ENCODE data around the gene NAALADL1.
A peak's percentile ranks its signal among the peaks of the same experiment; 100 is the strongest.

The NAALADL1 gene

GRCh38 chr11:65013130-65013887 lies 45.0 kb downstream of the NAALADL1 start (continued):
- TF ChIP-seq ZNF571 (tag by site-specific recombination; IDR thresholded peaks at IDR 0.05) (no peak), ZNF133 (tag by site-specific recombination; IDR thresholded peaks at IDR 0.05) (no peak), ZNF510 (tag by site-specific recombination; IDR thresholded peaks at IDR 0.05; ENCODE audit: insufficient replicate concordance) (no peak), KLF1 (tag by site-specific recombination; IDR thresholded peaks at IDR 0.05) (peak; percentile 18; the same call in 1 of the 2 replicates), ZSCAN30 (tag by site-specific recombination; IDR thresholded peaks at IDR 0.05) (0 out of 2 replicates have a peak, but pooled peaks have one; percentile 81), ZBTB21 (tag by site-specific recombination; IDR thresholded peaks at IDR 0.05) (peak; percentile 49), ZNF600 (tag by site-specific recombination; IDR thresholded peaks at IDR 0.05) (peak; percentile 94), KLF8 (tag by site-specific recombination; IDR thresholded peaks at IDR 0.05) (peak; percentile 63; the same call in 1 of the 2 replicates), ZBTB48 (tag by site-specific recombination; IDR thresholded peaks at IDR 0.05) (no peak), ZNF114 (tag by site-specific recombination; IDR thresholded peaks at IDR 0.05) (no peak), SCRT1 (tag by site-specific recombination; IDR thresholded peaks at IDR 0.05; ENCODE audit: borderline replicate concordance) (no peak), ZNF350 (tag by site-specific recombination; IDR thresholded peaks at IDR 0.05) (no peak), SP3 (tag by site-specific recombination; IDR thresholded peaks at IDR 0.05) (peak; percentile 54), ZNF501 (tag by site-specific recombination; IDR thresholded peaks at IDR 0.05) (peak; percentile 76; the same call in 1 of the 2 replicates), ZNF747 (tag by site-specific recombination; IDR thresholded peaks at IDR 0.05) (no peak), ZNF146 (tag by site-specific recombination; IDR thresholded peaks at IDR 0.05) (no peak), ZNF777 (tag by site-specific recombination; IDR thresholded peaks at IDR 0.05; ENCODE audit: borderline replicate concordance) (no peak), ZNF398 (tag by site-specific recombination; IDR thresholded peaks at IDR 0.05) (no peak), HOXA7 (CRISPR knock-in tag; IDR thresholded peaks at IDR 0.05; ENCODE audit: borderline replicate concordance) (no peak)
- TF ChIP-seq, protein P1, sequence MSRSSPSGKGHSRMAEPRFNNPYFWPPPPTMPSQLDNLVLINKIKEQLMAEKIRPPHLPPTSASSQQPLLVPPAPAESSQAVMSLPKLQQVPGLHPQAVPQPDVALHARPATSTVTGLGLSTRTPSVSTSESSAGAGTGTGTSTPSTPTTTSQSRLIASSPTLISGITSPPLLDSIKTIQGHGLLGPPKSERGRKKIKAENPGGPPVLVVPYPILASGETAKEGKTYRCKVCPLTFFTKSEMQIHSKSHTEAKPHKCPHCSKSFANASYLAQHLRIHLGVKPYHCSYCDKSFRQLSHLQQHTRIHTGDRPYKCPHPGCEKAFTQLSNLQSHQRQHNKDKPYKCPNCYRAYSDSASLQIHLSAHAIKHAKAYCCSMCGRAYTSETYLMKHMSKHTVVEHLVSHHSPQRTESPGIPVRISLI (tag by site-specific recombination; IDR thresholded peaks at IDR 0.05): no peak
- TF ChIP-seq, protein P2, sequence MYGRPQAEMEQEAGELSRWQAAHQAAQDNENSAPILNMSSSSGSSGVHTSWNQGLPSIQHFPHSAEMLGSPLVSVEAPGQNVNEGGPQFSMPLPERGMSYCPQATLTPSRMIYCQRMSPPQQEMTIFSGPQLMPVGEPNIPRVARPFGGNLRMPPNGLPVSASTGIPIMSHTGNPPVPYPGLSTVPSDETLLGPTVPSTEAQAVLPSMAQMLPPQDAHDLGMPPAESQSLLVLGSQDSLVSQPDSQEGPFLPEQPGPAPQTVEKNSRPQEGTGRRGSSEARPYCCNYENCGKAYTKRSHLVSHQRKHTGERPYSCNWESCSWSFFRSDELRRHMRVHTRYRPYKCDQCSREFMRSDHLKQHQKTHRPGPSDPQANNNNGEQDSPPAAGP (tag by site-specific recombination; IDR thresholded peaks at IDR 0.05): no peak
- TF ChIP-seq, protein P3, sequence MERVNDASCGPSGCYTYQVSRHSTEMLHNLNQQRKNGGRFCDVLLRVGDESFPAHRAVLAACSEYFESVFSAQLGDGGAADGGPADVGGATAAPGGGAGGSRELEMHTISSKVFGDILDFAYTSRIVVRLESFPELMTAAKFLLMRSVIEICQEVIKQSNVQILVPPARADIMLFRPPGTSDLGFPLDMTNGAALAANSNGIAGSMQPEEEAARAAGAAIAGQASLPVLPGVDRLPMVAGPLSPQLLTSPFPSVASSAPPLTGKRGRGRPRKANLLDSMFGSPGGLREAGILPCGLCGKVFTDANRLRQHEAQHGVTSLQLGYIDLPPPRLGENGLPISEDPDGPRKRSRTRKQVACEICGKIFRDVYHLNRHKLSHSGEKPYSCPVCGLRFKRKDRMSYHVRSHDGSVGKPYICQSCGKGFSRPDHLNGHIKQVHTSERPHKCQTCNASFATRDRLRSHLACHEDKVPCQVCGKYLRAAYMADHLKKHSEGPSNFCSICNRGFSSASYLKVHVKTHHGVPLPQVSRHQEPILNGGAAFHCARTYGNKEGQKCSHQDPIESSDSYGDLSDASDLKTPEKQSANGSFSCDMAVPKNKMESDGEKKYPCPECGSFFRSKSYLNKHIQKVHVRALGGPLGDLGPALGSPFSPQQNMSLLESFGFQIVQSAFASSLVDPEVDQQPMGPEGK (tag by site-specific recombination; IDR thresholded peaks at IDR 0.05): 0 out of 2 replicates have a peak, but pooled peaks have one; percentile 94
- TF ChIP-seq, protein P4, sequence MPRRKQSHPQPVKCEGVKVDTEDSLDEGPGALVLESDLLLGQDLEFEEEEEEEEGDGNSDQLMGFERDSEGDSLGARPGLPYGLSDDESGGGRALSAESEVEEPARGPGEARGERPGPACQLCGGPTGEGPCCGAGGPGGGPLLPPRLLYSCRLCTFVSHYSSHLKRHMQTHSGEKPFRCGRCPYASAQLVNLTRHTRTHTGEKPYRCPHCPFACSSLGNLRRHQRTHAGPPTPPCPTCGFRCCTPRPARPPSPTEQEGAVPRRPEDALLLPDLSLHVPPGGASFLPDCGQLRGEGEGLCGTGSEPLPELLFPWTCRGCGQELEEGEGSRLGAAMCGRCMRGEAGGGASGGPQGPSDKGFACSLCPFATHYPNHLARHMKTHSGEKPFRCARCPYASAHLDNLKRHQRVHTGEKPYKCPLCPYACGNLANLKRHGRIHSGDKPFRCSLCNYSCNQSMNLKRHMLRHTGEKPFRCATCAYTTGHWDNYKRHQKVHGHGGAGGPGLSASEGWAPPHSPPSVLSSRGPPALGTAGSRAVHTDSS (tag by site-specific recombination; IDR thresholded peaks at IDR 0.05): no peak

Data from HEK293 (cell line).